Endothelial cell of umbilical vein (primary cell): ENCODE results near the gene SORCS3. TPM values are rescaled to one million over a fixed set of nuclear protein-coding genes. Genes with fewer than 3 reads are reported as not detected.

Experiments used
- BruUV-seq: library from RNA; stranded (reverse); fragments of 400-500 nt; replicated peaks from 2 replicates; lab custom pipeline; 2021; lab: Mats Ljungman, UMichigan
- CTCF ChIA-PET: fragments of 300-600, 350-600 bp; sonication (Branson Sonifier 250); formaldehyde crosslinking; loops from one replicate; lab custom pipeline; 2021; ENCODE audit warnings: antibody characterized with exemption, inconsistent platforms; lab: Charles Lee
- POLR2A ChIA-PET: fragments of 300-600, 350-600 bp; sonication (Branson Sonifier 250); formaldehyde crosslinking; loops from one replicate; lab custom pipeline; 2021; ENCODE audit warnings: antibody characterized with exemption, inconsistent platforms; lab: Charles Lee
- DNase-seq: peaks from one replicate; pipeline ENCODE4 v3.0.0-alpha.2; 2011; ENCODE audit warnings: low read depth, low spot score
- FAIRE-seq: peaks from 2 replicates; lab custom pipeline; 2011; peaks lifted over from hg19 to GRCh38; lab: Jason Lieb, UNC
- H2AFZ ChIP-seq: 2 replicates; pipeline ENCODE4 v1.6.0; 2012; ENCODE audit warnings: low read depth, low read length, control low read depth, inconsistent platforms
- H3K27ac ChIP-seq: 2 replicates; pipeline ENCODE4 v1.5.1; 2011; ENCODE audit warnings: low read depth, mild to moderate bottlenecking, control low read depth, low read length, moderate library complexity; ENCODE audit not compliant: insufficient read depth
- H3K27me3 ChIP-seq, 2 experiments: 2 replicates each; pipeline versions ENCODE4 v1.6.0 to v1.6.1; 2011; ENCODE audit warnings: low read length in 2 of 2, mixed read lengths in 1 of 2; ENCODE audit not compliant: control insufficient read depth in 2 of 2, insufficient read depth in 2 of 2
- H3K36me3 ChIP-seq, 2 experiments: 2 replicates in 1 of 2; 3 replicates in 1 of 2; pipeline ENCODE4 v1.5.1; 2011; ENCODE audit warnings: low read length in 2 of 2, mild to moderate bottlenecking in 1 of 2, moderate library complexity in 1 of 2; ENCODE audit not compliant: control insufficient read depth in 2 of 2, insufficient read depth in 2 of 2; ENCODE audit errors: extremely low read depth in 1 of 2
- H3K4me1 ChIP-seq: 3 replicates; pipeline ENCODE4 v1.5.1; 2011; ENCODE audit warnings: mild to moderate bottlenecking, low read length; ENCODE audit not compliant: control insufficient read depth, insufficient read depth; ENCODE audit errors: extremely low read depth
- H3K4me2 ChIP-seq: 2 replicates; pipeline ENCODE4 v1.6.1; 2011; ENCODE audit warnings: low read length, control low read depth, mixed read lengths; ENCODE audit not compliant: insufficient read depth
- H3K4me3 ChIP-seq, 3 experiments: fragments of 200-600 bp in 1 of 3; sonication (generic), shearing (Covaris generic) in 1 of 3; replicated peaks in 1 of 3; 2 replicates each; pipeline ENCODE4 v1.5.1; 2011 to 2016; ENCODE audit warnings: control low read depth in 3 of 3, low read length in 3 of 3, mild to moderate bottlenecking in 2 of 3, inconsistent platforms in 1 of 3, low read depth in 1 of 3, moderate library complexity in 1 of 3; ENCODE audit not compliant: insufficient read depth in 1 of 3
- H3K79me2 ChIP-seq: 2 replicates; pipeline ENCODE4 v1.6.0; 2012; ENCODE audit warnings: low read length, inconsistent platforms; ENCODE audit not compliant: control insufficient read depth, insufficient read depth
- H3K9ac ChIP-seq: replicated peaks from 2 replicates; pipeline ENCODE3; 2011; ENCODE audit warnings: low read length, control low read depth; ENCODE audit not compliant: insufficient read depth; ENCODE audit errors: extremely low read depth
- H3K9me1 ChIP-seq: replicated peaks from 3 replicates; pipeline ENCODE4 v1.6.0; 2011; ENCODE audit warnings: mild to moderate bottlenecking, low read length; ENCODE audit not compliant: control insufficient read depth, insufficient read depth; ENCODE audit errors: extremely low read depth
- H3K9me3 ChIP-seq: replicated peaks from 2 replicates; pipeline ENCODE4 v1.5.1; 2012; ENCODE audit warnings: low read length, inconsistent platforms; ENCODE audit not compliant: control insufficient read depth, insufficient read depth
- H4K20me1 ChIP-seq: replicated peaks from 2 replicates; pipeline ENCODE3; 2011; ENCODE audit warnings: mild to moderate bottlenecking, low read length; ENCODE audit not compliant: control insufficient read depth, insufficient read depth; ENCODE audit errors: extremely low read depth
- EZH2 ChIP-seq: IDR thresholded peaks from 2 replicates; pipeline ENCODE4 v1.6.1; 2012; ENCODE audit warnings: borderline replicate concordance, low read depth, mild to moderate bottlenecking, moderate library complexity, low read length, inconsistent platforms; ENCODE audit not compliant: severe bottlenecking
- FOS ChIP-seq: IDR thresholded peaks from 2 replicates; pipeline ENCODE4 v1.6.1; 2011; ENCODE audit warnings: mild to moderate bottlenecking, low read length, moderate library complexity, borderline replicate concordance; ENCODE audit not compliant: insufficient read depth
- GATA2 ChIP-seq: IDR thresholded peaks from 2 replicates; pipeline ENCODE4 v1.7.0; 2011; ENCODE audit warnings: low read depth, mild to moderate bottlenecking, moderate library complexity, mixed read lengths, low read length; ENCODE audit not compliant: insufficient read length, insufficient read depth
- JUN ChIP-seq: IDR thresholded peaks from 2 replicates; pipeline ENCODE4 v1.6.1; 2011; ENCODE audit warnings: borderline replicate concordance, low read depth; ENCODE audit not compliant: insufficient read length, insufficient read depth
- MAX ChIP-seq: IDR thresholded peaks from 2 replicates; pipeline ENCODE4 v1.6.1; 2011; ENCODE audit not compliant: insufficient read depth, insufficient read length
- MYC ChIP-seq: IDR thresholded peaks from one replicate; pipeline ENCODE4 v1.6.1; 2011; ENCODE audit warnings: mild to moderate bottlenecking, low read depth, low read length
- POLR2A ChIP-seq: IDR thresholded peaks from 2 replicates; pipeline ENCODE4 v1.6.1; 2012; ENCODE audit warnings: low read depth, mild to moderate bottlenecking, control low read depth, low read length
- POLR2AphosphoS5 ChIP-seq: IDR thresholded peaks from 2 replicates; pipeline ENCODE4 v1.6.1; 2012; ENCODE audit warnings: low read depth, mild to moderate bottlenecking, control low read depth, low read length, moderate library complexity; ENCODE audit not compliant: insufficient read depth
- dilution Hi-C: fragments of 300-500 bp; cut with MboI; formaldehyde crosslinking; loops from one replicate; pipeline ENCODE4 v1.15.0; 2019; ENCODE audit warnings: low sequenced_read_pairs; ENCODE audit not compliant: extremely low pct_ligation_motif_present
- intact Hi-C: fragments of 100-400 bp; cut with micrococcal nuclease; formaldehyde crosslinking; loops from one replicate; pipeline ENCODE4 v1.10.0; 2022
- polyA plus RNA-seq, 4 experiments: library from polyadenylated mRNA; depleted of rRNA in 3 of 4; stranded (reverse) in 3 of 4; unstranded in 1 of 4; fragments of >200 nt; gene quantifications; 2 replicates each; pipeline versions ENCODE4 v1.2.1 to v1.2.3, GENCODE V29; 2011 to 2012; ENCODE audit warnings: missing spikeins in 1 of 4
- total RNA-seq: library from RNA; stranded (reverse); gene quantifications from 2 replicates; pipeline ENCODE4 v1.2.3, GENCODE V29; 2021
- TF ChIP-seq, protein P1 (sequence below), 2 donors: IDR thresholded peaks; 1 replicate in 1 of 2; 2 replicates in 1 of 2; pipeline ENCODE4 v1.5.1; 2011; ENCODE audit warnings: low read length in 2 of 2, mild to moderate bottlenecking in 2 of 2, moderate library complexity in 2 of 2, control low read depth in 1 of 2, inconsistent platforms in 1 of 2, low read depth in 1 of 2; ENCODE audit not compliant: insufficient read depth in 1 of 2; ENCODE audit errors: extremely low read depth in 1 of 2

Gene SORCS3
- total and polyA plus RNA-seq, 2 donors (not counting 3 experiments of a cell fraction or from before 2014, with no cell fraction given), result not detected

DNA sequence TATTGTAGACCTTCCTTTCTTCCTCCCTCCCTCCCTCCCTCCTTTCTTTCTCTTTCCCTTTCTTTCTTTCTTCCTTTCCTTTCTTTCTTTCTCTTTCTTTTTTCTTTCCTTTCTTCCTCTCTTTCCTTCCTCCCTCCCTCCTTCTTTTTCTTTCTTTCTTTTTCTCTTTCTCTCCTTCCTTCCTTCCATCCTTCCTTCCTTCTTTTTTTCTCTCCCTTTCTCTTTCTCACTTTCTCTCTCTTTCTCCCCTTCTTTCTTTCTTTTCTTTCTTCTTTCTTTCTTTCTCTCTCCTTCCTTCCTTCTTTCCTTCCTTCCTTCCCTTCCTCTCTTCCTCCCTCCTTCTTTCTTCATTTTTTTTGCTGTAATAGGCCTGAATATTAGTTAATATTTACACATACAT lies 638.0 kb downstream of the SORCS3 start:
- no peak overlapping the region for H3K9ac ChIP-seq
- H2AFZ ChIP-seq, result no peak overlapping the region
- POLR2A ChIA-PET, result no interaction called here
- no peaks in the 10 kb centered on the region for H3K27me3 ChIP-seq
- no peak overlapping the region for H3K4me3 ChIP-seq
- DNase-seq (no peak), FAIRE-seq (no peak)
- no peaks in the 10 kb centered on the region for H3K79me2 ChIP-seq
- H4K20me1 ChIP-seq, result no peaks in the 10 kb centered on the region
- H3K4me2 ChIP-seq, result no peak overlapping the region
- no peaks in the 10 kb centered on the region for H3K4me1 ChIP-seq
- H3K9me3 ChIP-seq, result peaks cover 5% of the 10 kb centered on the region
- no TSS peak for BruUV-seq
- no peak overlapping the region for H3K27ac ChIP-seq
- H3K36me3 ChIP-seq, result no peaks in the 10 kb centered on the region
- intact Hi-C loops (no loop called here), dilution Hi-C loops (no loop called here)
- no peak for TF ChIP-seq GATA2
- no peak for TF ChIP-seq MYC
- TF ChIP-seq POLR2AphosphoS5, result no peak
- TF ChIP-seq POLR2A, result no peak
- TF ChIP-seq FOS, result no peak
- no peak for TF ChIP-seq MAX
- TF ChIP-seq EZH2, result no peak
- no peak for TF ChIP-seq JUN
- TF ChIP-seq, protein P1, sequence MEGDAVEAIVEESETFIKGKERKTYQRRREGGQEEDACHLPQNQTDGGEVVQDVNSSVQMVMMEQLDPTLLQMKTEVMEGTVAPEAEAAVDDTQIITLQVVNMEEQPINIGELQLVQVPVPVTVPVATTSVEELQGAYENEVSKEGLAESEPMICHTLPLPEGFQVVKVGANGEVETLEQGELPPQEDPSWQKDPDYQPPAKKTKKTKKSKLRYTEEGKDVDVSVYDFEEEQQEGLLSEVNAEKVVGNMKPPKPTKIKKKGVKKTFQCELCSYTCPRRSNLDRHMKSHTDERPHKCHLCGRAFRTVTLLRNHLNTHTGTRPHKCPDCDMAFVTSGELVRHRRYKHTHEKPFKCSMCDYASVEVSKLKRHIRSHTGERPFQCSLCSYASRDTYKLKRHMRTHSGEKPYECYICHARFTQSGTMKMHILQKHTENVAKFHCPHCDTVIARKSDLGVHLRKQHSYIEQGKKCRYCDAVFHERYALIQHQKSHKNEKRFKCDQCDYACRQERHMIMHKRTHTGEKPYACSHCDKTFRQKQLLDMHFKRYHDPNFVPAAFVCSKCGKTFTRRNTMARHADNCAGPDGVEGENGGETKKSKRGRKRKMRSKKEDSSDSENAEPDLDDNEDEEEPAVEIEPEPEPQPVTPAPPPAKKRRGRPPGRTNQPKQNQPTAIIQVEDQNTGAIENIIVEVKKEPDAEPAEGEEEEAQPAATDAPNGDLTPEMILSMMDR (IDR thresholded peaks at IDR 0.05; ENCODE audit: extremely low read depth in 1 of 2, insufficient read depth in 1 of 2, low read depth in 1 of 2, low read length in 2 of 2), result no peak
- H3K9me1 ChIP-seq, result no peaks in the 10 kb centered on the region
- CTCF ChIA-PET, result no interaction called here
